ENCODE measurements around the gene BCAT1.

GRCh38 chr12:24797901-24798300 lies 151.0 kb downstream of the BCAT1 start:
- TF ChIP-seq CTCF (IDR thresholded peaks at IDR 0.05; ENCODE audit: low read depth, low read length, poor library complexity, severe bottlenecking) (no peak), EZH2phosphoT487 (IDR thresholded peaks at IDR 0.05; ENCODE audit: borderline replicate concordance, low read length) (no peak)

All from DOHH2 (cell line).